HG02840 (cell line): ENCODE results near the gene BMAL1.

Experiments used
- ATAC-seq: cut with Tn5 transposase; IDR thresholded peaks from one replicate; pipeline ENCODE4 v1.9.1; 2021; ENCODE audit warnings: mild to moderate bottlenecking, moderate library complexity, moderate number of reproducible peaks; ENCODE audit not compliant: unreplicated experiment, low FRiP score

Gene BMAL1

GRCh38 chr11:13260963-13261588 is 16.5 kb upstream of the BMAL1 start:
- ATAC-seq, result no peak

GRCh38 chr11:13261591-13262061 is 16.0 kb upstream of the BMAL1 start:
- ATAC-seq, result no peak

GRCh38 chr11:13262096-13262495 is 15.5 kb upstream of the BMAL1 start:
- no peak for ATAC-seq

GRCh38 chr11:13268791-13269190 is 8.8 kb upstream of the BMAL1 start:
- ATAC-seq, result no peak

- ATAC-seq, result no peak
Observed at GRCh38 chr11:13269775-13270174, 7.8 kb upstream of the BMAL1 start.

- ATAC-seq, result no peak
Observed at GRCh38 chr11:13271060-13271693, 6.4 kb upstream of the BMAL1 start.

- ATAC-seq, result no peak
Observed at GRCh38 chr11:13276454-13276831, 1.1 kb upstream of the BMAL1 start.

- ATAC-seq, result peak; percentile 96
Observed at GRCh38 chr11:13276832-13277767, 490 bp upstream of the BMAL1 start.

GRCh38 chr11:13278609-13279486 is 1.3 kb downstream of the BMAL1 start:
- no peak for ATAC-seq

- no peak for ATAC-seq
Observed at GRCh38 chr11:13279487-13279834, 1.9 kb downstream of the BMAL1 start.

- no peak for ATAC-seq
Observed at GRCh38 chr11:13280092-13280722, 2.6 kb downstream of the BMAL1 start.

GRCh38 chr11:13280777-13281176 is 3.2 kb downstream of the BMAL1 start:
- ATAC-seq, result no peak

- ATAC-seq, result no peak
Observed at GRCh38 chr11:13283636-13284035, 6.0 kb downstream of the BMAL1 start.

GRCh38 chr11:13284776-13285588 is 7.4 kb downstream of the BMAL1 start:
- ATAC-seq, result no peak

- no peak for ATAC-seq
Observed at GRCh38 chr11:13286279-13286821, 8.8 kb downstream of the BMAL1 start.

- no peak for ATAC-seq
Observed at GRCh38 chr11:13287036-13287435, 9.4 kb downstream of the BMAL1 start.

- no peak for ATAC-seq
Observed at GRCh38 chr11:13287681-13288080, 10.1 kb downstream of the BMAL1 start.

- no peak for ATAC-seq
Observed at GRCh38 chr11:13288375-13289029, 10.9 kb downstream of the BMAL1 start.
